HEK293T (cell line): ENCODE measurements around the gene CDHR3.

Experiments used
- CTCF ChIA-PET: fragments of 350-600 bp; formaldehyde crosslinking; extraction: SDS; loops from one replicate; lab custom pipeline; 2021; ENCODE audit warnings: antibody characterized with exemption, inconsistent platforms; lab: Yijun Ruan, JAX
- POLR2A ChIA-PET: fragments of 350-600 bp; formaldehyde crosslinking; extraction: SDS; loops from one replicate; lab custom pipeline; 2020; ENCODE audit warnings: antibody characterized with exemption, inconsistent platforms; lab: Yijun Ruan, JAX
- DNase-seq: peaks from one replicate; pipeline ENCODE4 v3.0.0; 2012; ENCODE audit warnings: mixed read lengths; ENCODE audit errors: extremely low spot score
- ARNT ChIP-seq: fragments of 450-650 bp; IDR thresholded peaks from 2 replicates; pipeline ENCODE4 v1.6.1; 2017; ENCODE audit warnings: mild to moderate bottlenecking
- BHLHE40 ChIP-seq: fragments of 450-650 bp; IDR thresholded peaks from 2 replicates; pipeline ENCODE4 v1.6.1; 2016; ENCODE audit warnings: mild to moderate bottlenecking, moderate library complexity, borderline replicate concordance
- CTBP1 ChIP-seq: fragments of 450-650 bp; IDR thresholded peaks from 2 replicates; pipeline ENCODE4 v1.6.1; 2016; ENCODE audit warnings: borderline replicate concordance
- ELF4 ChIP-seq: fragments of 450-650 bp; IDR thresholded peaks from 2 replicates; pipeline ENCODE4 v1.6.1; 2017; ENCODE audit warnings: antibody characterized with exemption
- FOXA1 ChIP-seq: fragments of 450-650 bp; IDR thresholded peaks from 2 replicates; pipeline ENCODE4 v1.6.1; 2016; ENCODE audit warnings: mild to moderate bottlenecking
- FOXK2 ChIP-seq: fragments of 450-650 bp; IDR thresholded peaks from 2 replicates; pipeline ENCODE4 v1.6.1; 2016; ENCODE audit warnings: mild to moderate bottlenecking
- FOXM1 ChIP-seq: fragments of 450-650 bp; IDR thresholded peaks from 2 replicates; pipeline ENCODE4 v1.6.1; 2017; ENCODE audit warnings: mild to moderate bottlenecking, borderline replicate concordance
- HDGF ChIP-seq: fragments of 450-650 bp; IDR thresholded peaks from 2 replicates; pipeline ENCODE4 v1.6.1; 2017; ENCODE audit warnings: antibody characterized with exemption, borderline replicate concordance
- L3MBTL2 ChIP-seq: fragments of 450-650 bp; conservative IDR thresholded peaks from 2 replicates; pipeline ENCODE4 v1.6.1; 2016; ENCODE audit warnings: mild to moderate bottlenecking
- LEF1 ChIP-seq: fragments of 450-650 bp; IDR thresholded peaks from 2 replicates; pipeline ENCODE4 v1.6.1; 2017; ENCODE audit warnings: mild to moderate bottlenecking, borderline replicate concordance
- NFRKB ChIP-seq: fragments of 450-650 bp; IDR thresholded peaks from 2 replicates; pipeline ENCODE4 v1.6.1; 2016; ENCODE audit warnings: mild to moderate bottlenecking, moderate library complexity
- SP1 ChIP-seq: fragments of 450-650 bp; IDR thresholded peaks from 2 replicates; pipeline ENCODE4 v1.6.1; 2017
- SUZ12 ChIP-seq: fragments of 450-650 bp; IDR thresholded peaks from 2 replicates; pipeline ENCODE4 v1.6.1; 2016; ENCODE audit warnings: mild to moderate bottlenecking
- TARDBP ChIP-seq: fragments of 450-650 bp; IDR thresholded peaks from 2 replicates; pipeline ENCODE4 v1.6.1; 2016
- ZNF384 ChIP-seq: fragments of 450-650 bp; IDR thresholded peaks from 2 replicates; pipeline ENCODE4 v1.6.1; 2016
- TF ChIP-seq, protein P1 (sequence below): fragments of 450-650 bp; IDR thresholded peaks from 2 replicates; pipeline ENCODE4 v1.6.1; 2016

The CDHR3 gene

DNA sequence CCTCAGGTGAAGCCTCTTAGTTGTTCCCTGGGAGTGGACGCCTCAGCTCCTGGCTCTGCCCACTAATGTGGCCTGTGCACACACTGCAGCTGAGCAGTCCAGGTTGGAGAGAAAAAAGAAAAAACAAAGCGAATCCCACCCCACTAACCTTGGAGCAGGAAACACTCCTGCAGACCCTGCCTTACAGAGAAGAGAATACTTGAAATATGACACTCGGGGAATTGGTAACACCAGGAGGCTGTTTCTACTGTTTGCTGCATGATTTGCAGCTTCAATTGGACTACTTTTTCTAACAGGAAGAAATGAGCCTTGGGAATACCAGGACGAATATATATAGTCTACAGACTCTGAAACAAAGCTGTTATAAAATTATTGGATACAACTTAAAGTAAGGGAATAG, 22.2 kb downstream of the CDHR3 start:
- ChIA-PET POLR2A (interaction anchor here (1.2 kb wide), 1 partner anchor 14 kb away, joined by 3 read pairs; no protein-coding TSS in a partner anchor), CTCF (no interaction called here)
- DNase-seq = no peak
- TF ChIP-seq ZNF384 = no peak
- no peak for TF ChIP-seq L3MBTL2
- TF ChIP-seq FOXM1 = no peak
- TF ChIP-seq ELF4 = no peak
- no peak for TF ChIP-seq NFRKB
- no peak for TF ChIP-seq LEF1
- no peak for TF ChIP-seq SP1

DNA sequence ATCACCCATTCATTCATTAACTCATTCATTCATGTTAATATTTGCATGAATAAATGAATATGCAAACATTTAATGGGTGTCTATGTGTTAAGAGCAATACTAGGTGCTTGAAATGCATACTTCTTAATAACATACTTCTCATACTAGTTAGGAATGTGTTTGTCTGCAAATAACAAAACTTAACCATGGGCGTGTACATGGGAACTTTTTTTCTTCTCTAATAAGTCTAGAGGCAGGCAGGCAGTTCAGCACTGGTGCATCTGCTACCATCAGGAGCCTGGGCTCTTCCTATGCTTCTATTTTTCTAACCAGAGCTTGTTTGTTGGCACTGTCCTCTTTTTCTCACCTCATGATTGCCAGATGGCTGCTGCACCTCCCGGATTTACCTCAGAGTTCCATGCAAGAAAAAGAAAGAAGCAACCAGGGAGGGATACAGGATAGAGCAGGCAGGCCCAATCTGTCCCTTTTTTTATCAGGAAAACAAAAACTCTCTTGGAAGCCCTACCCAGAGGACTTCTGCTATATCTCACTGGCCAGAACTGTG, 22.7 kb downstream of the CDHR3 start:
- DNase-seq = no peak
- no peak for TF ChIP-seq TARDBP
- POLR2A ChIA-PET = interaction anchor here (1.2 kb wide), 1 partner anchor 14 kb away, joined by 3 read pairs; no protein-coding TSS in a partner anchor
- CTCF ChIA-PET = no interaction called here

DNA sequence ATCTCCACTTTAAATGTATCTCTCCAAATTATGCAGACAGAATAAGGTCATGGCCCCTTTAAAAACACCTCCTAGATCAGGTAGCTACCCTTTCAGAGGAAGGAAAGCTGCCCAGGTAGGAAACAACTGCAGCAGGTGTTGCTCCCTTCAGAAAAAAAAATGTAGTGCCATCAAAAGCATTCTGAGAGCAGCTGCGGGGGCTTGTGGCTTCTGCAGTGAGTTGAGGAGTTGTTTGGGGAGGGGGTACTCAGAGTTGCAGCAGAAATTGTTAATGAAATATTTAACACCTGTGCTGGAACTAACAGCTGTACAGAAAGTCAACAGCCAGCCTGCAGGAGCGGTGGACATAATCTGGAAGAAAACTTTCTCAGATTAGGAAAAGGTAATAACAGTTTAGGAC, 24.0 kb downstream of the CDHR3 start:
- CTCF ChIA-PET = no interaction called here
- DNase-seq = no peak
- POLR2A ChIA-PET = no interaction called here
- no peak for TF ChIP-seq BHLHE40
- TF ChIP-seq SUZ12 = no peak

DNA sequence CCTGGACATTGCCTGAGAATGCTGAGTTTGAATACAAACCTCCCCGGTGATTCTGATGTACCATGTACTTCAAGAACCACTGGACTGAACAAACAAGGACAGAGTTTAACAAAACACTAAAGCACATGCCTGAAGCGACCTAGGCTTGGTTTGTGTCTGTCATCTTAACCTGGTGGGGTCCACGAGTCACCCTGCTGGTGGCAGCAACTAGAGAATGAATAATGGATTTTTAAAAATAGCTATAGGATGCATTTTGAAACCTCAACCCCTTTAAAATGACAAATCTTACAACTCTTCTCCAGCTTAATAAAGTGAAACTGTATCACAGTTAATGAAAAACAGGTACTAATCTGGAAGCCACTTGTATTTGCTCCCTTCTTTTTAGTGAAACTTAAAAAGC, 25.2 kb downstream of the CDHR3 start:
- POLR2A ChIA-PET = no interaction called here

DNA sequence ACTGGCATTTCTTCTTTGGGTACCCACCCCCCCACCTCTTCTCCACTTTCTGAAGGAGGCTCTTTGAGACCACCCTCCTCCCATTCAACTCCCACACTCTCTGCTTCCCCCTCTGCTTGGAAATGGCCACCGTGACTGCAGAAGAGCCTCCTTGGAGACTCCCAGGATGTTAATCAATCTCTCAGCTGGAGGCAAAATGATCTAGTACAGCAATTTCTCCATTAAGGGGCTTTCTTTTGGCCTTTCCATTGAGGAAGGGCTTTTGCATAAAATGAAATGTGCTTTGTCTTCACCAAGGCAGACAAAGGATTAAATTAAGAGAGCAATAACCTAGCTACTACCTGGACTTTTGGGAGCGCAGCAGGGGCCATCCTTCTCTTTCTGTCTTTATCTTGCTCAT, 26.1 kb downstream of the CDHR3 start:
- no peak for DNase-seq
- CTCF ChIA-PET = interaction anchor here (1.3 to 1.7 kb wide), 2 partner anchors 20 to 21 kb away, joined by 4 to 5 read pairs; no protein-coding TSS in a partner anchor
- TF ChIP-seq NFRKB (no peak), TARDBP (no peak)
- TF ChIP-seq, protein P1, sequence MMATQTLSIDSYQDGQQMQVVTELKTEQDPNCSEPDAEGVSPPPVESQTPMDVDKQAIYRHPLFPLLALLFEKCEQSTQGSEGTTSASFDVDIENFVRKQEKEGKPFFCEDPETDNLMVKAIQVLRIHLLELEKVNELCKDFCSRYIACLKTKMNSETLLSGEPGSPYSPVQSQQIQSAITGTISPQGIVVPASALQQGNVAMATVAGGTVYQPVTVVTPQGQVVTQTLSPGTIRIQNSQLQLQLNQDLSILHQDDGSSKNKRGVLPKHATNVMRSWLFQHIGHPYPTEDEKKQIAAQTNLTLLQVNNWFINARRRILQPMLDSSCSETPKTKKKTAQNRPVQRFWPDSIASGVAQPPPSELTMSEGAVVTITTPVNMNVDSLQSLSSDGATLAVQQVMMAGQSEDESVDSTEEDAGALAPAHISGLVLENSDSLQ = no peak
- POLR2A ChIA-PET = no interaction called here

More for the DNA sequence above, 25.2 kb downstream of the CDHR3 start:
- TF ChIP-seq FOXA1 (no peak), ARNT (no peak), LEF1 (no peak), TARDBP (no peak), FOXK2 (no peak)
- CTCF ChIA-PET = interaction anchor here (1.3 kb wide), 1 partner anchor 21 kb away, joined by 4 read pairs; no protein-coding TSS in a partner anchor
- DNase-seq = no peak

DNA sequence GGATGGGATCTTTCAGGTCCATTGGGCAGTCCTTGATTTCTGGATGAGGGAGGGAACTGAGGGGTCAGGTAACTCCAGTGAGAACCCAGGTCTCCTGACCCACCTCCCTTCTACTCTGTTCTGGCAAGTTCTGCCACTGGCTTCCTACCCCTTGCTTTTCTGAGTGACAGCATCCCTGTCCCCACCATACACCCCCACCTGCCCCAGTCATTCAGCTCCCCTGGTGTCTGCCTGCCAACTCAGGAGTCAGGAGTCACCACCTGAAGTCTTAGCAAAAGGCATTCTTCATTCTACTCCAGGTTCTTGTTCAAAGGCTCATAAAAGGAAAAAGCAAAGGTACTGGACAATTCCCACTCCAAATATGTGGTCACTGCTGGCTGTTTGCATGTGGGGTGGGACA, 26.6 kb downstream of the CDHR3 start:
- no peak for DNase-seq
- CTCF ChIA-PET = interaction anchor here (1.7 kb wide), 1 partner anchor 20 kb away, joined by 5 read pairs; no protein-coding TSS in a partner anchor
- TF ChIP-seq L3MBTL2 (no peak), ELF4 (no peak), BHLHE40 (no peak), FOXM1 (no peak), LEF1 (no peak), HDGF (no peak), TARDBP (no peak), SUZ12 (no peak), NFRKB (no peak), ZNF384 (no peak), FOXA1 (no peak), FOXK2 (no peak), SP1 (no peak), ARNT (no peak), CTBP1 (no peak)
- TF ChIP-seq, protein P1 = no peak
- POLR2A ChIA-PET = no interaction called here

DNA sequence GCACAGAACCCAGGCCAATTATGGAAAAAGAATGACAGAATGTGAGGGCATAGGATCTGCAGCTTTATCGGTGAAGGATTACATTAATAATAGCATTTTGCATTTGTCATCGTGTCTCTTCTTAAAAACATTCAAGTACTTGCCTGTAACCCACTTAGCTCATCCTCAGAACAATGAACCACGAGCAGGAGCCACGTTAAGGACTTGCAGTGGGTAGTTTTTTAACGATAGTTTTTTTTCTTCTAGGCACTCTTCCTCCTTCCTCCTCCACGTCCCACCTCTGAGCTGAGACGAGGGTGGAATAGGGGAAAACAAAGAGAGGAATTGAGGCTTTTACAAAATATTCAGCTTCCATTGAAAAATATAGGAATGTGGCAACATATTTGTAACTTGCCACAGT, 27.1 kb downstream of the CDHR3 start:
- TF ChIP-seq HDGF (no peak), SUZ12 (no peak), ARNT (no peak), ELF4 (no peak), ZNF384 (no peak), CTBP1 (no peak)
- TF ChIP-seq, protein P1 = no peak
- ChIA-PET POLR2A (no interaction called here), CTCF (interaction anchor here (1.7 kb wide), 1 partner anchor 20 kb away, joined by 5 read pairs; no protein-coding TSS in a partner anchor)
- no peak for DNase-seq
